ENCODE measurements around the gene CD300LF.

DNA sequence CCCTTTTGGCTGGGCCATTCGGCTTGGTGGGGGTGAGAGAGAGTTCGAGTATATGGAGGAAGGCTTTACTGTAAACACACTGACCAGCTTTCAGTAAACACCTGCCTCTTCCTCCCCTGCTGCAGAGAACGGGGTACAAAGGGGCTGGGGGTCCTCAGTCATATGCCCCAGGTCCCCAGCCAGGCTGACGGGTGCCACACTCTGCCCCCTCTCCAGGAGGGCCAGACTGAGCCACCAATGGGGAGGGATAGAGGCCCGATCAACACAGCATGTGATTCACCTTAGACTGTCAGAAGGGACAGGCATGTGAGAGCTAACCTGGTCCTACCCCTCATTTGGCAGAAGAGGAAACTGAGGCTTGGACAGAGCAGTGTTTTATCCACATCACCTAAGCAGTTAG, 48.7 kb upstream of the CD300LF start:
- TF ChIP-seq HOXB6 (CRISPR knock-in tag; IDR thresholded peaks at IDR 0.05; ENCODE audit: borderline replicate concordance) (no peak), TCF7L2 (IDR thresholded peaks at IDR 0.05; ENCODE audit: low read depth, low read length) (no peak), SIN3A (IDR thresholded peaks at IDR 0.05; ENCODE audit: borderline replicate concordance in 2 of 2, control insufficient read depth in 1 of 2, low read depth in 2 of 2, low read length in 2 of 2) (no peak), ETV6 (IDR thresholded peaks at IDR 0.05; ENCODE audit: borderline replicate concordance in 1 of 2, low read depth in 2 of 2, low read length in 1 of 2) (no peak), ETV6 (CRISPR knock-in tag; IDR thresholded peaks at IDR 0.05; ENCODE audit: borderline replicate concordance) (no peak)

All from K562 (cell line).